PC-3 (cell line): Measurements from ENCODE around the gene BDH1. TPM values are rescaled to one million over a fixed set of nuclear protein-coding genes. Genes with fewer than 3 reads are reported as not detected.
A peak's percentile ranks its signal among the peaks of the same experiment; 100 is the strongest.

Source experiments
- ATAC-seq: fragments of 200-7000 bp; cut with Tn5 transposase; 2 replicates; pipeline ENCODE4 v1.9.1; 2020; ENCODE audit warnings: mild to moderate bottlenecking, moderate library complexity
- BruUV-seq: library from RNA; stranded (reverse); fragments of 400-500 nt; replicated peaks from 2 replicates; lab custom pipeline; 2021; lab: Mats Ljungman, UMichigan
- CTCF ChIA-PET: fragments of 300-600 bp; sonication (Branson Sonifier 250); formaldehyde crosslinking; loops from one replicate; lab custom pipeline; 2022; ENCODE audit warnings: antibody characterized with exemption; lab: Charles Lee
- POLR2A ChIA-PET: fragments of 300-600 bp; sonication (Branson Sonifier 250); formaldehyde crosslinking; loops from one replicate; lab custom pipeline; 2022; ENCODE audit warnings: antibody characterized with exemption; ENCODE audit not compliant: unreplicated experiment; lab: Charles Lee
- DNase-seq: peaks from one replicate; pipeline ENCODE4 v3.0.0-alpha.2; 2015
- H2AFZ ChIP-seq: fragments of 300-600 bp; sonication (generic); 2 replicates; pipeline ENCODE4 v1.6.0; 2016; ENCODE audit warnings: antibody characterized with exemption, low read length
- H3F3A ChIP-seq: fragments of 300-600 bp; sonication (generic); one replicate; pipeline ENCODE4 v1.6.0; 2017; ENCODE audit warnings: antibody characterized with exemption, low read length, control low read depth, mild to moderate bottlenecking; ENCODE audit not compliant: unreplicated experiment
- H3K27ac ChIP-seq: fragments of 300-600 bp; sonication (generic); 2 replicates; pipeline ENCODE4 v1.5.1; 2016; ENCODE audit warnings: mild to moderate bottlenecking, low read length
- H3K27me3 ChIP-seq: fragments of 300-600 bp; sonication (generic); 2 replicates; pipeline ENCODE4 v1.6.1; 2016; ENCODE audit warnings: low read length, mixed read lengths
- H3K36me3 ChIP-seq: fragments of 300-600 bp; sonication (generic); 2 replicates; pipeline ENCODE4 v1.6.1; 2016; ENCODE audit warnings: low read depth, mixed run types, low read length, mixed read lengths
- H3K4me1 ChIP-seq: fragments of 300-600 bp; sonication (generic); 2 replicates; pipeline ENCODE4 v1.5.1; 2016; ENCODE audit warnings: low read length; ENCODE audit not compliant: insufficient read depth
- H3K4me2 ChIP-seq: fragments of 300-600 bp; sonication (generic); 2 replicates; pipeline ENCODE4 v1.6.0; 2016; ENCODE audit warnings: low read length
- H3K4me3 ChIP-seq: fragments of 300-600 bp; sonication (generic); 2 replicates; pipeline ENCODE4 v1.5.1; 2016; ENCODE audit warnings: mild to moderate bottlenecking, low read length, mixed read lengths
- H3K79me2 ChIP-seq: fragments of 300-600 bp; sonication (generic); 2 replicates; pipeline ENCODE4 v1.6.1; 2017; ENCODE audit warnings: low read length, mixed read lengths
- H3K9ac ChIP-seq: fragments of 300-600 bp; sonication (generic); 2 replicates; pipeline ENCODE4 v1.6.0; 2016; ENCODE audit warnings: mild to moderate bottlenecking, low read length
- H3K9me2 ChIP-seq: fragments of 300-600 bp; sonication (generic); replicated peaks from 2 replicates; pipeline ENCODE4 v1.6.1; 2016; ENCODE audit warnings: mixed run types, low read length, mixed read lengths
- H3K9me3 ChIP-seq: fragments of 300-600 bp; sonication (generic); 2 replicates; pipeline ENCODE4 v1.6.1; 2016; ENCODE audit warnings: low read length, mixed read lengths
- H4K20me1 ChIP-seq: fragments of 300-600 bp; sonication (generic); 2 replicates; pipeline ENCODE4 v1.6.1; 2016; ENCODE audit warnings: low read length, mixed read lengths
- EZH2 ChIP-seq: fragments of 300-600 bp; sonication (generic); IDR thresholded peaks from one replicate; pipeline ENCODE4 v1.6.1; 2017; ENCODE audit warnings: antibody characterized with exemption, mild to moderate bottlenecking, low read length; ENCODE audit not compliant: unreplicated experiment
- EZH2phosphoT487 ChIP-seq: fragments of 300-600 bp; sonication (generic); IDR thresholded peaks from 2 replicates; pipeline ENCODE4 v1.6.1; 2018; ENCODE audit warnings: mild to moderate bottlenecking, antibody characterized with exemption, low read length, borderline replicate concordance
- intact Hi-C: fragments of 100-400 bp; cut with micrococcal nuclease; formaldehyde crosslinking; loops from 2 replicates; pipeline ENCODE4 v1.9.0; 2023
- total RNA-seq: library from RNA; depleted of rRNA; stranded (reverse); fragments of >200 nt; gene quantifications from 2 replicates; pipeline ENCODE4 v1.2.3, GENCODE V29; 2014
- TF ChIP-seq, protein P1 (sequence below): fragments of 300-600 bp; sonication (generic); conservative IDR thresholded peaks from 2 replicates; pipeline ENCODE4 v1.5.1; 2017; ENCODE audit warnings: antibody characterized with exemption, low read depth, mild to moderate bottlenecking, low read length

BDH1 gene
- total RNA-seq, 1 experiment from 2014 or later, result 10.6 TPM

DNA sequence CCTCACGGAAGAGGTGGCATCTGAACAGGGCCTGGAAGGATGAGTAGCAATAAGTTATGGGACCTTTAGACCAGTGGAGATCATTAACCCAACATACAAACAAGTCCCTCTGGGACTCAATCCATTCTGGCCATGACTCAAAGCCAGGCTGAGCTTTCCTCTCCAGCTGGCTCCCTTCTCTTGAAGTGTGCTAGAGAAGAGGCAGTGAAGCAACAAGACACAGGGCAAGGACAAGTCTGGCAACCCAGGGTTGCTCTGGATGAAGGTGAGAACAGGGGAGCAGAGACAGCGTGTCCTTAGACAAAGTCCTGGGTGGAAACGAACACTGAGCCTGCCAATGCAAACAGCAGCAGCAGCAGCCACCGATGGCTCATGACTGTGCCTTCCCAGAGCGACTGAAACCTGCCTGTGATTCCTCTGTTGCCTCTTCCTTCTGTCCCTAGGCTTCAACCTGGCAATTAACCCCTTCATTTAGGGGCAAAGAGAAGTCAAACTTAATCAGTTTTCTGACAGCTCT lies 86.8 kb downstream of the BDH1 start:
- TF ChIP-seq, protein P1, sequence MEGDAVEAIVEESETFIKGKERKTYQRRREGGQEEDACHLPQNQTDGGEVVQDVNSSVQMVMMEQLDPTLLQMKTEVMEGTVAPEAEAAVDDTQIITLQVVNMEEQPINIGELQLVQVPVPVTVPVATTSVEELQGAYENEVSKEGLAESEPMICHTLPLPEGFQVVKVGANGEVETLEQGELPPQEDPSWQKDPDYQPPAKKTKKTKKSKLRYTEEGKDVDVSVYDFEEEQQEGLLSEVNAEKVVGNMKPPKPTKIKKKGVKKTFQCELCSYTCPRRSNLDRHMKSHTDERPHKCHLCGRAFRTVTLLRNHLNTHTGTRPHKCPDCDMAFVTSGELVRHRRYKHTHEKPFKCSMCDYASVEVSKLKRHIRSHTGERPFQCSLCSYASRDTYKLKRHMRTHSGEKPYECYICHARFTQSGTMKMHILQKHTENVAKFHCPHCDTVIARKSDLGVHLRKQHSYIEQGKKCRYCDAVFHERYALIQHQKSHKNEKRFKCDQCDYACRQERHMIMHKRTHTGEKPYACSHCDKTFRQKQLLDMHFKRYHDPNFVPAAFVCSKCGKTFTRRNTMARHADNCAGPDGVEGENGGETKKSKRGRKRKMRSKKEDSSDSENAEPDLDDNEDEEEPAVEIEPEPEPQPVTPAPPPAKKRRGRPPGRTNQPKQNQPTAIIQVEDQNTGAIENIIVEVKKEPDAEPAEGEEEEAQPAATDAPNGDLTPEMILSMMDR, result no peak
- TF ChIP-seq EZH2phosphoT487, result no peak
- no peak for TF ChIP-seq EZH2
- H3K27me3 ChIP-seq, result no peaks in the 10 kb centered on the region
- no peak overlapping the region for H3K27ac ChIP-seq
- ATAC-seq (no peak), DNase-seq (no peak)
- no peak overlapping the region for H3K4me3 ChIP-seq
- BruUV-seq, result no TSS peak
- no peak overlapping the region for H3K4me2 ChIP-seq
- no peaks in the 10 kb centered on the region for H3K9me2 ChIP-seq
- no peaks in the 10 kb centered on the region for H4K20me1 ChIP-seq
- no peak overlapping the region for H3K9ac ChIP-seq
- H3K79me2 ChIP-seq, result no peaks in the 10 kb centered on the region
- no peak overlapping the region for H2AFZ ChIP-seq
- H3K36me3 ChIP-seq, result no peaks in the 10 kb centered on the region
- no peaks in the 10 kb centered on the region for H3F3A ChIP-seq
- H3K4me1 ChIP-seq, result peaks cover 18% of the 10 kb centered on the region
- H3K9me3 ChIP-seq, result no peaks in the 10 kb centered on the region
- ChIA-PET CTCF (no interaction called here), POLR2A (no interaction called here)
- intact Hi-C loops, result loop anchor here (5.0 kb wide), 1 partner anchor 33 kb away; no protein-coding TSS in a partner anchor

DNA sequence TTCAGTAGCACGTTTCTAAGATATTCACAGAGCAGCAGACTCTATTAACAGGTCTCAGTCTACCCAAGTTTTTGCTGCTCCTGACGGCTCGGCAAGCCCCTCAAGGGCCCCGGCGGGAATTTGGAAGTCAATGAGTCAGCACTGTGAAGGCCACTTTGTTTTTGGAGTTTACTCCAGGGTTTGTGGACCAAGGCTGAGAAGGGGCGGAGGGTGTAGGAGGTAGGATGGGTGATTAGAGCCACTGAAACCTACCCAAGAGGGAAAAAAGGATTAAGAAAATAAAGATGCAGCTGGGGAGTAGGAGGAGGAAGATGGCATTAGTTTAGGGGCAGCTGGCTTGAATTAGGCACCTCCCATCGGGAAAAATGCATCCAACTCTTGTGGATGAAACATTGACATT lies 87.6 kb downstream of the BDH1 start:
- DNase-seq (no peak), ATAC-seq (no peak)
- ChIA-PET CTCF (no interaction called here), POLR2A (no interaction called here)
- Histone ChIP-seq H3K79me2 (no peaks in the 10 kb centered on the region), H3K27me3 (no peaks in the 10 kb centered on the region), H4K20me1 (no peaks in the 10 kb centered on the region), H3K9ac (no peak overlapping the region), H3K9me3 (no peaks in the 10 kb centered on the region), H2AFZ (no peak overlapping the region), H3K27ac (no peak overlapping the region), H3K9me2 (no peaks in the 10 kb centered on the region), H3K4me1 (peaks cover 18% of the 10 kb centered on the region), H3K4me3 (no peak overlapping the region), H3K4me2 (no peak overlapping the region), H3F3A (no peaks in the 10 kb centered on the region), H3K36me3 (no peaks in the 10 kb centered on the region)
- intact Hi-C loops, result loop anchor here (5.0 kb wide), 1 partner anchor 34 kb away; no protein-coding TSS in a partner anchor
- TF ChIP-seq EZH2phosphoT487, result no peak
- TF ChIP-seq EZH2, result no peak
- TF ChIP-seq, protein P1, result no peak
- no TSS peak for BruUV-seq

DNA sequence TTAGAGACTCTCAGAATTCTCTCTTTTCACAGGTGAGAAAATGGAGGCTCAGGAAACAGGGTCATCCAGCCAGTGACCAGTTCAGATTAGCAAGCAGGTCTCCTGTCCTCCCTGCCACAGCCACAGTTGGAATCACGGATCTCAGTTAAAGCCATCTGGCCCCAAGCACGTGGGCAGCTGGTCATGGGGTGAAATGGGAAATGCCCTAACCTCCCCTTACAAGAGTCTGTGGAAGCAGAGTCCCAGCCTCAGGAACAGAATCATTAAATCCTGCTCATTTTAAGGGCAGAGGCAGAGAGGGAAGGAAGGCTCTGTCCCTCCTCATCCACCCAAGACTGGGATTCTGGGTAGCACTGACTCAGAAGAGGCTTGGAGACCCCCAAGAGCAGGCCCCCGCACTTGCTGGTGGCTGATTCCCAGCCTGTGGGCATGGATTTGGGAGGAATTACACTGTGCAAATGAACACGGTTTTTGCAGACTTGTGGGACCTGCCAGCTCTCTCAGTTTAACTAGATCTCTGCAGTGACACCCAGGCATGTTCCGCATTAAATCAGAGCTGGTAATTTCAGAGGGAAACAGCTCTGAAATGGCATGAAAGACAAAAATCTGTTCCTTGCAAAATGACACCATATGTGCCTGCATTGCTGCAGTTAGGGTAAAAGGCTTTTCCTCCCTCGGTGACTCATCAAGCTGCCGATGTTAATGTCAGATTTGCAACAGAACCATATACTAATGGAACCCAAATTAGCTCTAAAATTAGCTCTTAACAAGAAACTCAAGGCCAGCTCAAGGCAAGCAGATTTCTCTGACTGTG lies 89.0 kb downstream of the BDH1 start:
- ATAC-seq (peak; percentile 73), DNase-seq (peak; percentile 55)
- H3K4me3 ChIP-seq, result peak overlapping the region; percentile 25; the same call in 1 of the 2 replicates
- H3K27ac ChIP-seq, result peak overlapping the region; percentile 14
- no peaks in the 10 kb centered on the region for H3K36me3 ChIP-seq
- H2AFZ ChIP-seq, result peak overlapping the region; percentile 76
- H3K9ac ChIP-seq, result peak overlapping the region; percentile 5; the same call in 1 of the 2 replicates
- intact Hi-C loops, result loop anchor here (5.0 kb wide), 1 partner anchor 36 kb away; no protein-coding TSS in a partner anchor
- no peaks in the 10 kb centered on the region for H3K27me3 ChIP-seq
- H3K4me1 ChIP-seq, result peaks cover 18% of the 10 kb centered on the region
- H3K79me2 ChIP-seq, result no peaks in the 10 kb centered on the region
- ChIA-PET CTCF (no interaction called here), POLR2A (interaction anchor here (0.7 kb wide), 1 partner anchor 181 kb away, joined by 3 read pairs; no protein-coding TSS in a partner anchor)
- no peaks in the 10 kb centered on the region for H3F3A ChIP-seq
- BruUV-seq, result no TSS peak
- TF ChIP-seq EZH2phosphoT487, result no peak
- TF ChIP-seq EZH2, result no peak
- TF ChIP-seq, protein P1, result no peak
- peak overlapping the region; percentile 62 for H3K4me2 ChIP-seq
- H4K20me1 ChIP-seq, result no peaks in the 10 kb centered on the region
- H3K9me2 ChIP-seq, result no peaks in the 10 kb centered on the region
- H3K9me3 ChIP-seq, result no peaks in the 10 kb centered on the region
